ENCODE results near the gene TAF9B.

TAF9B gene

GRCh38 chrX:78109458-78109857 lies 30.0 kb downstream of the TAF9B start:
- Histone ChIP-seq H3K27ac (no peak overlapping the region), H3K4me3 (no peak overlapping the region)
- DNase-seq (ENCODE audit: low spot score), result no peak
- TF ChIP-seq CTCF (IDR thresholded peaks at IDR 0.05), result no peak

- Histone ChIP-seq H3K4me3 (peak overlapping the region; percentile 75), H3K27ac (no peak overlapping the region)
- TF ChIP-seq CTCF (IDR thresholded peaks at IDR 0.05), result no peak
- no peak for DNase-seq (ENCODE audit: low spot score)
These were observed 32.8 kb downstream of the TAF9B start for GRCh38 chrX:78106651-78106986.

- TF ChIP-seq CTCF (IDR thresholded peaks at IDR 0.05), result no peak
- peak overlapping the region; percentile 75 for H3K4me3 ChIP-seq
- no peak overlapping the region for H3K27ac ChIP-seq
- DNase-seq (ENCODE audit: low spot score), result no peak
These were observed 33.4 kb downstream of the TAF9B start for GRCh38 chrX:78105944-78106650.

- peak; percentile 80 for DNase-seq (ENCODE audit: low spot score)
- H3K27ac ChIP-seq, result peak overlapping the region; percentile 74 to 80
- peak overlapping the region; percentile 75 for H3K4me3 ChIP-seq
- no peak for TF ChIP-seq CTCF (IDR thresholded peaks at IDR 0.05)
These were observed 34.8 kb downstream of the TAF9B start for GRCh38 chrX:78104447-78105176.

GRCh38 chrX:78103623-78104446 lies 35.6 kb downstream of the TAF9B start, which contains the start of gene PGK1:
Gene PGK1 (plus strand): TSS chrX:78104248. CDS start chrX:78104341, 93 bp downstream.
- DNase-seq (ENCODE audit: low spot score), result peak; percentile 96
- Histone ChIP-seq H3K27ac (peak within 1 kb of the TSS; percentile 74 to 80), H3K4me3 (peak within 1 kb of the TSS; percentile 75)
- no peak for TF ChIP-seq CTCF (IDR thresholded peaks at IDR 0.05)

GRCh38 chrX:78103001-78103622 lies 36.3 kb downstream of the TAF9B start:
- peak overlapping the region; percentile 59 to 80 for H3K27ac ChIP-seq
- TF ChIP-seq CTCF (IDR thresholded peaks at IDR 0.05), result no peak
- peak overlapping the region; percentile 75 for H3K4me3 ChIP-seq
- no peak for DNase-seq (ENCODE audit: low spot score)
